Esophagus muscularis mucosa (tissue), 4 donors: ENCODE results near the gene PTOV1. TPM values are rescaled to one million over a fixed set of nuclear protein-coding genes. Genes with fewer than 3 reads are reported as not detected.

Source experiments
- DNase-seq: peaks from one replicate; pipeline ENCODE4 v3.0.0-alpha.2; 2017; ENCODE audit errors: extremely low spot score
- H3K27ac ChIP-seq, 4 donors: fragments of 200-600 bp; sonication (generic); replicated peaks in 1 of 4; 1 replicate in 3 of 4; 2 replicates in 1 of 4; pipeline ENCODE4 v1.5.1; 2016 to 2019; ENCODE audit warnings: mild to moderate bottlenecking in 1 of 4
- H3K27me3 ChIP-seq, 4 donors: fragments of 200-600 bp; sonication (generic); one replicate each; pipeline versions ENCODE4 v1.5.1 to v1.6.0; 2016 to 2019
- H3K36me3 ChIP-seq, 4 donors: fragments of 200-600 bp; sonication (generic); one replicate each; pipeline ENCODE4 v1.5.1; 2016 to 2019
- H3K4me1 ChIP-seq, 4 donors: fragments of 200-600 bp; sonication (generic); one replicate each; pipeline ENCODE4 v1.5.1; 2016 to 2019
- H3K4me3 ChIP-seq, 4 donors: fragments of 200-600 bp; sonication (generic); 1 replicate in 2 of 4; 2 replicates in 2 of 4; pipeline ENCODE4 v1.5.1; 2016 to 2019; ENCODE audit warnings: mild to moderate bottlenecking in 4 of 4, moderate library complexity in 1 of 4
- H3K9me3 ChIP-seq, 4 donors: fragments of 200-600 bp; sonication (generic); 1 replicate in 3 of 4; 2 replicates in 1 of 4; pipeline ENCODE4 v1.5.1; 2016 to 2019
- EP300 ChIP-seq: sonication (generic); formaldehyde crosslinking; IDR thresholded peaks from one replicate; pipeline ENCODE4 v1.6.1; 2017; ENCODE audit warnings: antibody characterized with exemption
- POLR2A ChIP-seq: fragments of 450-650 bp; IDR thresholded peaks from one replicate; pipeline ENCODE4 v1.6.1; 2017; ENCODE audit warnings: antibody characterized with exemption, moderate library complexity, mild to moderate bottlenecking, low read depth
- POLR2AphosphoS5 ChIP-seq, 2 donors: sonication (generic); formaldehyde crosslinking; IDR thresholded peaks; one replicate each; pipeline ENCODE4 v1.6.1; 2017; ENCODE audit warnings: antibody characterized with exemption in 2 of 2
- WGBS: methylation state at CpG from one replicate; pipeline ENCODE4 v1.1.5; 2018; 5-methylcytosine and 5-hydroxymethylcytosine counted together
- intact Hi-C: fragments of 100-400 bp; cut with DNase I; formaldehyde crosslinking; loops from one replicate; pipeline ENCODE4 v1.15.1; 2023
- total RNA-seq, 4 donors: library from RNA; depleted of rRNA; stranded (reverse); fragments of >200 nt; gene quantifications; one replicate each; pipeline versions ENCODE4 v1.1.0 to v1.2.1, GENCODE V29; 2016
- TF ChIP-seq, protein P1 (sequence below), 3 experiments: fragments of 200-600 bp in 2 of 3; fragments of 450-650 bp in 1 of 3; sonication (generic) in 2 of 3; IDR thresholded peaks; one replicate each; pipeline ENCODE4 v1.5.1; 2017 to 2019; ENCODE audit warnings: antibody characterized with exemption in 3 of 3, mild to moderate bottlenecking in 2 of 3, moderate library complexity in 1 of 3

PTOV1 gene
- total RNA-seq, 4 donors from 2014 or later: 60.5 to 102 (median 84.4) TPM

DNA sequence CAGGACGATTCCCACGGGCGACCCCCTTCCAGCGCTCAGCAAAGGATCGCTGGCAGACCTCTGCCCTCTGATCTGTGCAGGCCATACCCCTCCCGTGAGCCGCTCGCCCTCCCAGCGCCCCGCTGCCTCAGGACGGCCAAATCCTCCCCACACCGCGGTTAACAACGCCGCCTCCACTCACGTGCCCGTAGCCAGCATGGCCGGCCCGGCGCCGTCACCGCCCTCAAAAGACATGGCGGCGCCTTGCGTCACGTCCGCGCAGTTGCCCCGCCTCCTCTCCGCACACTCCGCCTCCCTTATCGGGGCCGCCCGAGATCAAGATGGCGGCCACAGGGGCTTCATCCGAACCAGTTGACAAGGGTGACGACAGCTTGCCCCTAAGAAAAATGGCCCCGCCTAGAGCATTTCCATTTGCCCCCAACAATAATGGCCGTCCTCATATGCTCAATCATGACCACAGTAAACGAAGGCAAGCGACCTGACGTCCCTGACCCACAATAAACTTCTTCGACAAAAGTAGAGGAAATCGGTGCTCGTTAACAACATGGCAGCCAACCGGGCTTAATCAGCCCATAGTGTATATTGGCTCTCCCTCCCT, 25.6 kb downstream of the PTOV1 start:
- H3K36me3 ChIP-seq: peaks cover 16 to 54% (median 47%) of the 10 kb centered on the region in 4 donors
- H3K4me3 ChIP-seq: peak overlapping the region; percentile 83 to 99 (median 98)
- no peaks in the 10 kb centered on the region for H3K27me3 ChIP-seq
- under 1% methylated on average over 33 of the region's 46 CpGs for WGBS
- intact Hi-C loops: loop anchor here (5.0 kb wide), 1 partner anchor 64 kb away; the partner anchor contains the start of gene FUZ
- TF ChIP-seq POLR2A: no peak
- peak in 1 of 2 donors; percentile 92 for TF ChIP-seq POLR2AphosphoS5 (IDR thresholded peaks at IDR 0.05)
- no peaks in the 10 kb centered on the region for H3K9me3 ChIP-seq
- H3K4me1 ChIP-seq: peaks cover 27 to 55% (median 42%) of the 10 kb centered on the region in 4 donors
- peak; percentile 99 for DNase-seq
- peak overlapping the region; percentile 97 to 100 (median 99) for H3K27ac ChIP-seq

DNA sequence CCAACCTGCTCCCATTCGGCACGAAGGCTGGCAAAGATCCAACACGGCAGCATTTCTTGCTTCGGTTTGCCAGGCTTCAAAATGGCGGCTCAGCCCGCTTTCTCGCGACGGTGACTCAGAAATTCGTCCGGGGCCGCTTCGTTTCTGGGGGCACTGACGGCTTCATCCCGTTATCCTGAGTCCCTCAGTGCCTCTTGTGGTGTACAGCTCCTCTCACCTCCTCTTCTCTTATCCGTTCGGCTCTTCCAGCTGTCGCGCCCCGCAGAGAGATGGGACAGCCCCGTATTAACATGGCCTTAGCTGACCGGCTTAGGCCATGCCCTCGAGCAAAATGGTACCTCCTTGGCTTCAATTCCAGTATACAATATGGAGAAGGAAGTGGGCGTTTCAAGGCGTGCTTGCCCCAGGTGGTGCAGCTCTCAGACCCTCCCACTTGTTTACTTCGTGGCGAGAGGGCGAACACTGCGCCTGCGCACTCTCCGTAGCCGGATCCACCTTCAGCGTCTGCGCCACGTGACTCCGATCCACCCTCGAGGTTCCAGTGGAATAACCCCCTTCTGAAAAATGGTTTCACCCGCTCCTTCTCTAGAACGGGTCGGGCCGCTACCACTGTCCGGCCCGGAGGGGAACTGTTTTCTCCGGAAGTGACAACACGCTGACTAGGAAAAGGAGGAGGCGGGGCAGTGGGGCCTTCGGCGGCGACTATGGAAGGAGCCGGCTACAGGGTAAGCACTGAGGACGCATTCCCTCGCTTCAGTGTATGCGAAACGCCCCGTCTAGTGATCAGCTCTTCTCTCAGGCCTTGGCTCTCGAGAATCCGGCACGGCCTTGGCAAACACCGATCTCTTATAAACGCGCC, 26.3 kb downstream of the PTOV1 start, which contains the start of the genes AKT1S1 and TBC1D17:
Gene AKT1S1, minus strand, starts transcription at position 336 of the 859 bp plus-strand sequence. CDS start 4,060 bp downstream, outside the sequence.
Gene TBC1D17, plus strand, starts transcription at position 683 of the 859 bp plus-strand sequence. Its CDS starts 22 bp downstream, at position 705.
- peak within 1 kb of the TSS; percentile 83 to 99 (median 98) for H3K4me3 ChIP-seq
- TF ChIP-seq EP300 (no peak), POLR2AphosphoS5 (IDR thresholded peaks at IDR 0.05) (peak in 1 of 2 donors; percentile 92), POLR2A (peak; percentile 94)
- TF ChIP-seq, protein P1, sequence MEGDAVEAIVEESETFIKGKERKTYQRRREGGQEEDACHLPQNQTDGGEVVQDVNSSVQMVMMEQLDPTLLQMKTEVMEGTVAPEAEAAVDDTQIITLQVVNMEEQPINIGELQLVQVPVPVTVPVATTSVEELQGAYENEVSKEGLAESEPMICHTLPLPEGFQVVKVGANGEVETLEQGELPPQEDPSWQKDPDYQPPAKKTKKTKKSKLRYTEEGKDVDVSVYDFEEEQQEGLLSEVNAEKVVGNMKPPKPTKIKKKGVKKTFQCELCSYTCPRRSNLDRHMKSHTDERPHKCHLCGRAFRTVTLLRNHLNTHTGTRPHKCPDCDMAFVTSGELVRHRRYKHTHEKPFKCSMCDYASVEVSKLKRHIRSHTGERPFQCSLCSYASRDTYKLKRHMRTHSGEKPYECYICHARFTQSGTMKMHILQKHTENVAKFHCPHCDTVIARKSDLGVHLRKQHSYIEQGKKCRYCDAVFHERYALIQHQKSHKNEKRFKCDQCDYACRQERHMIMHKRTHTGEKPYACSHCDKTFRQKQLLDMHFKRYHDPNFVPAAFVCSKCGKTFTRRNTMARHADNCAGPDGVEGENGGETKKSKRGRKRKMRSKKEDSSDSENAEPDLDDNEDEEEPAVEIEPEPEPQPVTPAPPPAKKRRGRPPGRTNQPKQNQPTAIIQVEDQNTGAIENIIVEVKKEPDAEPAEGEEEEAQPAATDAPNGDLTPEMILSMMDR (IDR thresholded peaks at IDR 0.05): no peak
- under 1% methylated on average over 40 of the region's 61 CpGs for WGBS
- H3K27me3 ChIP-seq: no peaks in the 10 kb centered on the region
- DNase-seq: peak; percentile 100
- no peaks in the 10 kb centered on the region for H3K9me3 ChIP-seq
- intact Hi-C loops: loop anchor here (5.0 kb wide), 1 partner anchor 65 kb away; the partner anchor contains the start of gene FUZ
- peaks cover 27 to 54% (median 42%) of the 10 kb centered on the region in 4 donors for H3K4me1 ChIP-seq
- peaks cover 23 to 56% (median 50%) of the 10 kb centered on the region in 4 donors for H3K36me3 ChIP-seq
- peak within 1 kb of the TSS; percentile 97 to 100 (median 99) for H3K27ac ChIP-seq

DNA sequence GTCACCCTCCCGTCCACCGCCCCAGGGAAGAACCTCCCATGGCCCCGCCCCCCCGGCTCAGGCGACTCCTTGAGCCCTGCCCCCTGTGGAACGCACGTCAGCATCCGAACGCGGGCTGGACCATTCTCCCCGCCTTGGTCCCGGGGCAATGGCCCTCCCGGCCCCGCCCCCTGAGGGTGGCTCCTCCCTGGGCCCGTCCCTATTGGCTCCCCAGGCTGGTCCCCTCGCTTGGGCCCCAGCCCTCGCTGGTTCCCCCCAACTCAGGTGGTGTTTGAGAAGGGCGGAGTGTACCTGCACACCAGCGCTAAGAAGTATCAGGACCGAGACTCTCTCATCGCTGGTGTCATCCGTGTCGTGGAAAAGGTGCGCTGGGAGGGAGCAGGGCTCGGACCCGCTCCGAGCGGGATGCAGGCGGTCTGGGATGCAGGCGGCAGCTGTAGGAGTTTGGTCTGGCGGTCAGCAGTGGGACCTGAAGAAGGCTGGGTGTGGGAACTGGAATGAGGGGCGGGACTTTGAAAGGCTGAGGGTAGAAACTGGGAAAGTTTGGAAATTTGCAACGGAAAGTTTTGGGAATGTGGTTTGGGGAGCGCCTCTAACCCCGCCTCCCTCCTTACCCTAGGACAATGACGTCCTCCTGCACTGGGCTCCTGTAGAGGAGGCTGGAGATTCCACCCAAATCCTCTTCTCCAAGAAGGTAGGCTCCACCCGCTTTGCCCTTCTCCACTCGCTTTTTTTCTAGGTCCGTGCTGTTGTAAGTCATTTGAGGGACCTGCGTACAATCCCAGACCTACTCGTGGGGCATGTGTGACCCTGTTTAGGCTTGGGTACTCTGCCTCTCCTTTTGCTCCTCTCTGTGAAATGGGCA, 27.2 kb downstream of the PTOV1 start:
- WGBS: 13% methylated on average over 24 of the region's 41 CpGs
- Histone ChIP-seq H3K27me3 (no peaks in the 10 kb centered on the region), H3K27ac (peak overlapping the region; percentile 97 to 100 (median 99)), H3K4me1 (peaks cover 27 to 46% (median 42%) of the 10 kb centered on the region in 4 donors), H3K36me3 (peaks cover 32 to 56% (median 51%) of the 10 kb centered on the region in 4 donors), H3K4me3 (peak overlapping the region; percentile 83 to 99 (median 98)), H3K9me3 (no peaks in the 10 kb centered on the region)
- intact Hi-C loops: loop anchor here (5.0 kb wide), 1 partner anchor 66 kb away; the partner anchor contains the start of gene FUZ
- TF ChIP-seq POLR2A (no peak), POLR2AphosphoS5 (IDR thresholded peaks at IDR 0.05) (no peak), EP300 (no peak)
- TF ChIP-seq, protein P1 (IDR thresholded peaks at IDR 0.05): no peak
- DNase-seq: peak; percentile 100

DNA sequence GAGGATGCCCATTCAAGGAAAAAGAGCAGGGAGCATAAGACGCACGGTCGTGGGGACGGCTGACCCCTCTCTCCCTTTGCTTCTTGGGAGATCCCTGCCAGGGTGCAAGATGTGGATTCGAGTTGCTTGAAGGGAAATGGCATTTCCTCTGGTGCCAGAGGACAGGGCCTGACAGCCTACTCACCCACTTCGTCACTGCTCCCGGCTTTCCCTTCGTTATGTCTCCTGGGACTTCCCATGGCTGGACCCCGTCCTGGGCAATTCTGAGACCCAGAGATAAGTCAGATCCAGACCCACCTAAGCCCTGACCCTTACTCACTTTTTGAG, 27.7 kb downstream of the PTOV1 start:
- Histone ChIP-seq H3K4me3 (peak overlapping the region; percentile 83 to 99 (median 98)), H3K36me3 (peaks cover 38 to 62% (median 56%) of the 10 kb centered on the region in 4 donors), H3K9me3 (no peaks in the 10 kb centered on the region), H3K4me1 (peaks cover 27 to 45% (median 39%) of the 10 kb centered on the region in 4 donors), H3K27ac (peak overlapping the region; percentile 97 to 100 (median 99)), H3K27me3 (no peaks in the 10 kb centered on the region)
- intact Hi-C loops: loop anchor here (5.0 kb wide), 1 partner anchor 66 kb away; the partner anchor contains the start of gene FUZ
- WGBS: 85% methylated on average over 9 of the region's 9 CpGs
- no peak for DNase-seq
- TF ChIP-seq, protein P1 (IDR thresholded peaks at IDR 0.05): no peak
- TF ChIP-seq EP300: no peak
